Subcutaneous adipose tissue (tissue), 4 donors: ENCODE measurements around the gene PLEKHA8. TPM values are rescaled to one million over a fixed set of nuclear protein-coding genes. Genes with fewer than 3 reads are reported as not detected.

Experiments used
- CTCF ChIP-seq: fragments of 450-650 bp; IDR thresholded peaks from one replicate; pipeline ENCODE4 v1.5.1; 2016; ENCODE audit warnings: low read depth, mild to moderate bottlenecking, control low read depth, antibody characterized with exemption, moderate library complexity
- total RNA-seq, 4 donors: library from RNA; depleted of rRNA; stranded (reverse); fragments of >200 nt; gene quantifications; one replicate each; pipeline ENCODE4 v1.1.0, GENCODE V29; 2016

Gene PLEKHA8
- total RNA-seq, 4 donors from 2014 or later: 7.8 to 13.9 (median 8.6) TPM

DNA sequence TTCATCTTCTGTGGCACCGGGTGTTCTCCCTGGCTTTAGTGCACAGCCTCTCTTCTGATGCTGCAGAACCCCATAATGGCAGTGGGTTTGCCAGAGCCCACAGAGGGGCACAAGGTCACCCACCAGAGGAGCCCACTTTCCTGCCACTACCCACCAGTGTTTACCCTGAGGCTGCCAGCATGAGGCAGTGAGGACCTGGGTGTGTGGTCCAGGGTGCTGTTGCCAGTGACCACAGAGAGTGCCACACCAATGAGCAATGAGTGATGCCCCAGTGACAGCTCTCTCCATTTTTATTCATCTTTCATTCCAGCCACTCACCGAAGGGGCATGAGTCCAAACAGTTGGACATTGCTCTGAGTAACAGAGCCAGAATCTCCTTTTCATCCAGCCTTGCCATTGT is 141.4 kb downstream of the PLEKHA8 start:
- no peak for TF ChIP-seq CTCF

- TF ChIP-seq CTCF: no peak
These were observed 142.4 kb downstream of the PLEKHA8 start for GRCh38 chr7:30170476-30171205.

GRCh38 chr7:30171766-30172447 is 143.7 kb downstream of the PLEKHA8 start:
- no peak for TF ChIP-seq CTCF

GRCh38 chr7:30172451-30172850 is 144.2 kb downstream of the PLEKHA8 start:
- TF ChIP-seq CTCF: no peak

DNA sequence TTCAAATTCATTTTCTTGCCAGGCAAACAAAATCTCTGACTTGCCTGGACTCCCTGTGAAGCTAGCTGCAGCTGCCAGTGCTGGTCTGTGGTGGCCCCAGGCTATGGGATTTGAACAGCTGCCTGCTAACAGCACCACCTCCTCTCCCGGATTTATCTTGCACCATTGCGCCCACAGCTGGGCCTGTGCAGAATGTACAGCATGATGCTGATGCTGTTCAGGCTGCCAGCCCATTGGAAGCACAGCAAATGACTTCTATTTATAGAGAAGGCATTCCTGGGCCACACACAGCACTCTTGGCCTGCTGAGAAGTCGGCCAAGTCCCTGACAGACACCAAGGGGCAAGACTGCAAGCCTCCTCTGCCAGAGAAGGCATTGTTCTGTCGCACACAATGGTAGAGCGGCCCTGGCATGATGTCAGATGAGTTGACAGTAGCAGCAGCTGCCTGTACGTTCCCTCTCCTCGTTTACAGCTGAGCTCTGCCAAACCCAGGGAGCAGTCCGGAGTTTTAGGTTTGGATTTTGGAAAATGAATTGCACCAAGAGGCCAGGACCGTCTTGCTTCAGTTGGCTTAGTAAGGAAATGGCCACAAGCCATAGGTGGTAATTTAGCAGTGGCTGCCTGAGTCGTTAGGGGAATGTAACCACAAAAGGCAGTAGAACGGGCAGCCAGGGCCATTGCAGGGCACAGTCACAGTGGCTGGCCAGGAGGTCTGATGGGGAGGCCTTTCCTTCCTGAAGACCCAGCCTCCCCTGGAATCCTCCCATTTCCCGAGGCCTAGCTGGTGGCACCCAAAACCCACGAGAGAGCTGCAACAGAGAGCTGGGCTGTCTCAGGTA is 145.1 kb downstream of the PLEKHA8 start:
- TF ChIP-seq CTCF: no peak

- TF ChIP-seq CTCF: no peak
These were observed 147.0 kb downstream of the PLEKHA8 start for GRCh38 chr7:30175180-30175579.

GRCh38 chr7:30175636-30176147 is 147.5 kb downstream of the PLEKHA8 start:
- TF ChIP-seq CTCF: no peak
